HUES64 (cell line): ENCODE results near the gene EPB41L4A.
"Not testable (repeated sequence)": the region's sequence is repeated elsewhere in the genome, so short reads cannot be mapped to it uniquely, and the experiment has no call there.

Experiments
- H3K27ac ChIP-seq: 2 replicates; pipeline ENCODE4 v1.7.0; 2013; ENCODE audit warnings: low read depth, low read length, inconsistent platforms
- H3K27me3 ChIP-seq: 2 replicates; pipeline ENCODE4 v1.6.1; 2013; ENCODE audit warnings: mild to moderate bottlenecking, low read length; ENCODE audit not compliant: insufficient read depth
- H3K36me3 ChIP-seq: 2 replicates; pipeline ENCODE4 v1.6.1; 2013; ENCODE audit warnings: mild to moderate bottlenecking, low read length; ENCODE audit not compliant: insufficient read depth
- H3K4me1 ChIP-seq: 2 replicates; pipeline ENCODE4 v1.6.1; 2013; ENCODE audit warnings: mild to moderate bottlenecking, low read length, moderate library complexity; ENCODE audit not compliant: insufficient read depth
- H3K4me3 ChIP-seq: 2 replicates; pipeline ENCODE4 v1.5.1; 2013; ENCODE audit warnings: mild to moderate bottlenecking, low read length, moderate library complexity
- H3K9ac ChIP-seq: 2 replicates; pipeline ENCODE4 v1.6.1; 2013; ENCODE audit warnings: mild to moderate bottlenecking, low read depth, low read length
- H3K9me3 ChIP-seq: 2 replicates; pipeline ENCODE4 v1.6.1; 2013; ENCODE audit warnings: low read depth, low read length; ENCODE audit not compliant: insufficient read depth
- WGBS: fragments of 150-250, 120-280 bp; methylation state at CpG from one replicate; pipeline ENCODE4 v1.1.7; 2013; ENCODE audit warnings: missing lambda C conversion rate; 5-methylcytosine and 5-hydroxymethylcytosine counted together

EPB41L4A gene

GRCh38 chr5:112397690-112398089, 21.4 kb downstream of the EPB41L4A start:
- Histone ChIP-seq H3K27ac (no peak overlapping the region), H3K4me3 (no peak overlapping the region), H3K4me1 (no peaks in the 10 kb centered on the region), H3K9ac (no peak overlapping the region), H3K36me3 (no peaks in the 10 kb centered on the region), H3K9me3 (no peaks in the 10 kb centered on the region), H3K27me3 (no peaks in the 10 kb centered on the region)
- WGBS: 98% methylated on average over 2 of the region's 2 CpGs

DNA sequence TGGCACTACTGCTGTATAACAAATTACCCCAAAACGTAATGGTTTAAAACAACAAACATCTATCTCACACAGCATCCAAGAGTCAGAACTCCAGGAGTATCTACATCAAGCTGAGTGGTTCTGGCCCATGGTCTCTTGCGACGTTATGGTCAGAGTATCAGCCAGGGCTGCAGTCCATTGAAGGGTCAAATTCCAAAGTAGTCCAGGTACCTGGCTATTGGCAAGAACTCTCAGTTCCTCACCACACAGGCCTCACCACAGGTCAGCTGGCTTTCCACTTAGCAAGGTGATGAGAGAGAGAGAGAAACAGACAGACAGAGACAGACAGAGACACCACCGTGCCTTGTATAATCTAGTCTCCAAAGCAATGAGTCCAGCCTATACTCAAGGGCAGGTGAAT, 22.6 kb downstream of the EPB41L4A start:
- Histone ChIP-seq H3K9me3 (no peaks in the 10 kb centered on the region), H3K27me3 (no peaks in the 10 kb centered on the region), H3K36me3 (no peaks in the 10 kb centered on the region), H3K4me3 (no peak overlapping the region), H3K27ac (no peak overlapping the region), H3K4me1 (no peaks in the 10 kb centered on the region), H3K9ac (no peak overlapping the region)
- WGBS: 92% methylated on average over 4 of the region's 4 CpGs

GRCh38 chr5:112395299-112395698, 23.8 kb downstream of the EPB41L4A start:
- not testable (repeated sequence) for H3K27me3 ChIP-seq, H3K4me3 ChIP-seq, H3K9me3 ChIP-seq, H3K9ac ChIP-seq, H3K27ac ChIP-seq, H3K36me3 ChIP-seq, H3K4me1 ChIP-seq
- 100% methylated on average over 2 of the region's 4 CpGs for WGBS

DNA sequence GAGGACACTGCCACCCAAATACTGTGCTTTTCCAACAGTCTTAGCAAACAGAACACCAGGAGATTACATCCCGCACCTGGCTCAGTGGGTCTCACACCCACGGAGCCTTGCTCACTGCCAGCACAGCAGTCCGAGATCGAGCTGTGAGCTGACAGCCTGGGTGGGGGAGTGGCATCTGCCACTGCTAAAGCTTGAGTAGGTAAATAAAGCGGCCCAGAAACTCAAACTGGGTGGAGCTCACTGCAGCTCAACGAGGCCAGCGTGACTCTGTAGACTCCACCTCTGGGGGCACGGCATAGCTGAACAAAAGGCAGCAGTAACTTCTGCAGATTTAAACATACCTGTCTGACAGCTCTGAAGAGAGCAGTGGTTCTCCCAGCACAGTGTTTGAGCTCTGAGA, 28.8 kb downstream of the EPB41L4A start:
- H3K27me3 ChIP-seq: no peaks in the 10 kb centered on the region

DNA sequence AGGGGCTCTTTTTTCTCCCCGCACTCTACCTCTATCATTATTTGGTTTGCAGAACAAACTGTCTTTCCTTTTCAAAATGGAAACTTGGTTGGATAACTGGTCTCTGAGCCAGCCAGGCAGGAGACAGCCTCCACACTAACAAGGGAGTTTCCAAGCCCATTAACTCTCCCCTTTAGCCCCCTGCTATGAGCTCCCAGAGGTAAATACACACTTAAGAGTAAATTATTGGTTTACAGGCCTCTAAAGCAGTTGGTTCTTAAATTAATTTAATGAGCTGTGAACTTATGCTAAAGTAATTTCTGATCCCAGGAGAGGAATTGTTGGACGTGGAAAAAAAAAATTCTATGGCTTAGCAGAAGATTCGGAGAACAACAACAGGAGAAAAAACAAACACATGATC, 30.3 kb downstream of the EPB41L4A start:
- no peak overlapping the region for H3K27ac ChIP-seq
- H3K36me3 ChIP-seq: no peaks in the 10 kb centered on the region
- peaks cover 15% of the 10 kb centered on the region for H3K4me1 ChIP-seq
- no peak overlapping the region for H3K4me3 ChIP-seq
- H3K9me3 ChIP-seq: no peaks in the 10 kb centered on the region
- H3K9ac ChIP-seq: no peak overlapping the region
- 88% methylated on average over 1 of the region's 3 CpGs for WGBS
- no peaks in the 10 kb centered on the region for H3K27me3 ChIP-seq

More for the DNA sequence above, 28.8 kb downstream of the EPB41L4A start:
- H3K4me1 ChIP-seq: peaks cover 15% of the 10 kb centered on the region
- WGBS: 68% methylated on average over 8 of the region's 8 CpGs
- H3K4me3 ChIP-seq: no peak overlapping the region
- no peak overlapping the region for H3K9ac ChIP-seq
- H3K9me3 ChIP-seq: no peaks in the 10 kb centered on the region
- no peaks in the 10 kb centered on the region for H3K36me3 ChIP-seq
- H3K27ac ChIP-seq: no peak overlapping the region

GRCh38 chr5:112388074-112388473, 31.0 kb downstream of the EPB41L4A start:
- Histone ChIP-seq H3K36me3 (no peaks in the 10 kb centered on the region), H3K27ac (no peak overlapping the region), H3K9ac (no peak overlapping the region), H3K4me3 (no peak overlapping the region), H3K9me3 (no peaks in the 10 kb centered on the region), H3K27me3 (no peaks in the 10 kb centered on the region), H3K4me1 (peaks cover 15% of the 10 kb centered on the region)
- WGBS: 74% methylated on average over 4 of the region's 4 CpGs

DNA sequence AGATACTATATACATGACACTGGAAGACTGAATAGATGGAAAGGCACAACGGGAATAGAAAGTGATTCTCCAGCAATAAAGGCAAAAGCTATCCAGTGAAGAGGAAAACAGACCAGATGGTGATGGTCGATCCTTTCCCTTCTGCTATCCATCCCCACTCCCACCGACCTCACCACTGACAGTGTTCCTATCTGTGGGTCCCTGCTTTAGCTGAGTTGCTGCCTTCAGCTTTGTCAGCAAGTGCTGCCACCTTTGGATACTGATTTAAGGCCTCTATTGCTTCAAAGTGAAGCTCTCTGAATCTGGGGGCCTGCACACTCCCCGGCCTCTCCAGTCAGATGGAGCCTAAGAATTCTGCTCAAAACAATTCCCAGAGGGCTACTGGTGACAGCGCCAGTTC, 32.3 kb downstream of the EPB41L4A start:
- 89% methylated on average over 5 of the region's 5 CpGs for WGBS
- no peak overlapping the region for H3K4me3 ChIP-seq
- no peak overlapping the region for H3K27ac ChIP-seq
- H3K9ac ChIP-seq: no peak overlapping the region
- no peaks in the 10 kb centered on the region for H3K36me3 ChIP-seq
- H3K27me3 ChIP-seq: no peaks in the 10 kb centered on the region
- peaks cover 15% of the 10 kb centered on the region for H3K4me1 ChIP-seq
- H3K9me3 ChIP-seq: no peaks in the 10 kb centered on the region

DNA sequence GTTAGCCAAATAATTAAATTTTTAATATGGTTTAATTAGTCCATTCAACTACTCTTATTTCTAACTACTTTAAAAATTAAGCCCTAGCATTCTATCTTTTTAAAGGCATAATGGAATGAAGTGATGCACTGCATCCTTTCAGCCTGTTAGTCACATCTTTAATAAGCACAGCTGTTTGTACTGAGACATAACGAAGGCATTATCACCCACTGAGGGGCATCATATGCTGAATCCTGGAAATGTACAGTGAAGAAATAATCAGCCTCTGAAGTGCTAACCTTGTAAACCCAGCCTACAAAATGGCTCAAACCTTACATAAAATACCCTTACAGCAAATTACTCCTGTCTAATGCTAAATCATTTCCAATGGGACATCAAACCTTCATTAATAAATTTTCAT, 33.1 kb downstream of the EPB41L4A start:
- no peaks in the 10 kb centered on the region for H3K27me3 ChIP-seq
- no peak overlapping the region for H3K27ac ChIP-seq
- WGBS: 90% methylated on average over 1 of the region's 1 CpG
- no peaks in the 10 kb centered on the region for H3K9me3 ChIP-seq
- peaks cover 15% of the 10 kb centered on the region for H3K4me1 ChIP-seq
- no peak overlapping the region for H3K4me3 ChIP-seq
- H3K36me3 ChIP-seq: no peaks in the 10 kb centered on the region
- H3K9ac ChIP-seq: no peak overlapping the region

- Histone ChIP-seq H3K27me3 (no peaks in the 10 kb centered on the region), H3K9me3 (no peaks in the 10 kb centered on the region)
- 95% methylated on average over 3 of the region's 3 CpGs for WGBS
Measured at GRCh38 chr5:112385566-112385965, 33.5 kb downstream of the EPB41L4A start.

DNA sequence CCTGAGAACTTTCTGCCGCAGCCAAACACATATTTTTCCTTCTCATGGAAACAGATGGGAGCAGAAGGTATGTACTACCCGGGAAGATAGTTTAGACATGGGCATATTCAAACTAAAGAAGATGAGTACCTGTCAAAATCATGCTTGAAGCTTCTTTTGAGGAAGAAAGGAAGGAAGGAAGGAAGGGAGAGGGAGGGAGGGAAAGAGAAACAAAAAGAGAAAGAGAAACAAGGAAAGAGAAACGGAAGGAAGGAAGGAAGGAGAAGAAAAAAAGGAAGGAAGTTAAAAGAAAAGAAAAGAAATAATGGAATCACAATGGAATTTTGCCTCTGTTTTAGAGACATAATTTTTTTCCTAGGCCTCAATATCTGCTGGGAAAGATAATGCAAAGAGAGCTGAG, 34.6 kb downstream of the EPB41L4A start:
- H3K36me3 ChIP-seq: no peaks in the 10 kb centered on the region
- 95% methylated on average over 3 of the region's 3 CpGs for WGBS

More at GRCh38 chr5:112385566-112385965, 33.5 kb downstream of the EPB41L4A start:
- no peaks in the 10 kb centered on the region for H3K36me3 ChIP-seq
- no peak overlapping the region for H3K4me3 ChIP-seq
- no peak overlapping the region for H3K9ac ChIP-seq
- H3K4me1 ChIP-seq: peaks cover 15% of the 10 kb centered on the region
- H3K27ac ChIP-seq: no peak overlapping the region

DNA sequence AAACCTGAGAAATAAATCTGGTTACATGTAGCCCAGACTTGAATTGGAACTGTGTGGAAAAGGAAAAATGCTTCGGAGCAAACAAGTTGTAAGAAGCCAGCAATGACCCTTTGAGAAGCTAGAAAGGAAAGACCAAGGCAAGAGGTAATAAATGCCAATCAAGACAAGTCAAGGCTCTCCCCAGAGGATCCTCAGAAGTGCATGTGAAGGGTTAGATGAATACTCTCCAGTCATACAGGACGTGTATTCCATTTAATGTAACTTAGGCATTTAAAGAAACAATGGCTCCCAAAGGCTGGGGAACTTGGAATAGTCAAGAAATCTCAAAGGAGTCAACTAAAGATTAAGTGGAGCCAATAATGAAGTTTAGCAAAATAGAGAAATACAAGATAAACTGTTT, 36.2 kb downstream of the EPB41L4A start:
- Histone ChIP-seq H3K27me3 (no peaks in the 10 kb centered on the region), H3K27ac (no peak overlapping the region), H3K4me1 (peaks cover 9% of the 10 kb centered on the region), H3K36me3 (no peaks in the 10 kb centered on the region), H3K4me3 (no peak overlapping the region), H3K9ac (no peak overlapping the region), H3K9me3 (no peaks in the 10 kb centered on the region)
- 98% methylated on average over 2 of the region's 2 CpGs for WGBS

More for the DNA sequence above, 34.6 kb downstream of the EPB41L4A start:
- H3K9me3 ChIP-seq: no peaks in the 10 kb centered on the region
- H3K27me3 ChIP-seq: no peaks in the 10 kb centered on the region
- H3K9ac ChIP-seq: no peak overlapping the region
- H3K4me3 ChIP-seq: no peak overlapping the region
- no peak overlapping the region for H3K27ac ChIP-seq
- peaks cover 21% of the 10 kb centered on the region for H3K4me1 ChIP-seq

- peaks cover 6% of the 10 kb centered on the region; the same call in 1 of the 2 replicates for H3K4me1 ChIP-seq
- H3K9me3 ChIP-seq: no peaks in the 10 kb centered on the region
- no peak overlapping the region for H3K9ac ChIP-seq
- 92% methylated on average over 3 of the region's 3 CpGs for WGBS
- no peaks in the 10 kb centered on the region for H3K36me3 ChIP-seq
- H3K4me3 ChIP-seq: no peak overlapping the region
- no peak overlapping the region for H3K27ac ChIP-seq
- H3K27me3 ChIP-seq: no peaks in the 10 kb centered on the region
Measured at GRCh38 chr5:112381521-112381920, 37.6 kb downstream of the EPB41L4A start.
